ENCODE data around the gene HEATR3. TPM values are rescaled to one million over a fixed set of nuclear protein-coding genes. Genes with fewer than 3 reads are reported as not detected.

Gene HEATR3
- total and polyA plus RNA-seq, 2 of the 13 experiments (the other 11 are each of a cell fraction or from before 2014, with no cell fraction given), result 22.4 to 52.4 TPM

- intact Hi-C loops (cut with micrococcal nuclease; ENCODE audit: unreplicated experiment), result no loop called here
- no peak for TF ChIP-seq FOXA1 (IDR thresholded peaks at IDR 0.05)
- TF ChIP-seq FOXA1 (CRISPR knock-in tag; IDR thresholded peaks at IDR 0.05), result no peak
- TF ChIP-seq ZNF280D (CRISPR knock-in tag; IDR thresholded peaks at IDR 0.05), result peak; percentile 68; the same call in 1 of the 2 replicates
- no peaks in the 10 kb centered on the region for H3K79me2 ChIP-seq (ENCODE audit: insufficient read depth, low read length)
- no peak overlapping the region for H2AFZ ChIP-seq (ENCODE audit: low read length)
- POLR2A ChIA-PET, result no interaction called here
- 0 out of 5 replicates have a peak, but pooled peaks cover 0 to 2% of the 10 kb centered on the region in 2 experiments for H3K27me3 ChIP-seq (ENCODE audit: control insufficient read depth in 1 of 2, insufficient read depth in 2 of 2, low read length in 2 of 2)
- no peak for DNase-seq (ENCODE audit: low spot score)
- H3K4me1 ChIP-seq (ENCODE audit: insufficient read depth, low read length), result no peaks in the 10 kb centered on the region
- CTCF ChIA-PET (ENCODE audit: low intra/inter-chr PET ratio, low total read pairs), result no interaction called here
- BruUV-seq (replicated peaks), result no TSS peak
- ATAC-seq, result no peak
- H3K4me3 ChIP-seq (replicated peaks in 1 of 3; ENCODE audit: insufficient read depth in 1 of 3, low read depth in 2 of 3, low read length in 3 of 3), result no peak overlapping the region
- no peaks in the 10 kb centered on the region for H4K20me1 ChIP-seq (ENCODE audit: insufficient read depth, low read length)
- H3K4me2 ChIP-seq (ENCODE audit: low read depth, low read length), result no peak overlapping the region
- in situ Hi-C loops (cut with HindIII; ENCODE audit: extremely low pct_ligation_motif_present, low pct_unique_long_range_greater_than_20kb), result no loop called here
- no peak for FAIRE-seq
- no peak overlapping the region for H3K27ac ChIP-seq (ENCODE audit: extremely low read length, insufficient read depth, low read length)
- H3K9me3 ChIP-seq (ENCODE audit: low read length), result peaks cover 19% of the 10 kb centered on the region
- H3K9ac ChIP-seq (ENCODE audit: insufficient read depth, low read depth, low read length), result no peak overlapping the region
- H3K36me3 ChIP-seq (replicated peaks in 1 of 2; ENCODE audit: control insufficient read depth in 1 of 2, insufficient read depth in 2 of 2, low read length in 2 of 2), result no peaks in the 10 kb centered on the region
- WGBS (ENCODE audit: low lambda C conversion rate), result 53% methylated on average over 4 of the region's 4 CpGs
Measured at GRCh38 chr16:50056226-50056625, 9.5 kb upstream of the HEATR3 start.

- ChIA-PET POLR2A (no interaction called here), CTCF (ENCODE audit: low intra/inter-chr PET ratio, low total read pairs) (no interaction called here)
- Histone ChIP-seq H2AFZ (ENCODE audit: low read length) (no peak overlapping the region), H3K27me3 (ENCODE audit: control insufficient read depth in 1 of 2, insufficient read depth in 2 of 2, low read length in 2 of 2) (0 out of 5 replicates have a peak, but pooled peaks cover 0 to 2% of the 10 kb centered on the region in 2 experiments), H3K36me3 (replicated peaks in 1 of 2; ENCODE audit: control insufficient read depth in 1 of 2, insufficient read depth in 2 of 2, low read length in 2 of 2) (no peaks in the 10 kb centered on the region), H4K20me1 (ENCODE audit: insufficient read depth, low read length) (no peaks in the 10 kb centered on the region), H3K4me3 (replicated peaks in 1 of 3; ENCODE audit: insufficient read depth in 1 of 3, low read depth in 2 of 3, low read length in 3 of 3) (no peak overlapping the region), H3K9me3 (ENCODE audit: low read length) (peaks cover 19% of the 10 kb centered on the region), H3K4me1 (ENCODE audit: insufficient read depth, low read length) (no peaks in the 10 kb centered on the region), H3K4me2 (ENCODE audit: low read depth, low read length) (no peak overlapping the region), H3K27ac (ENCODE audit: extremely low read length, insufficient read depth, low read length) (no peak overlapping the region), H3K9ac (ENCODE audit: insufficient read depth, low read depth, low read length) (no peak overlapping the region), H3K79me2 (ENCODE audit: insufficient read depth, low read length) (no peaks in the 10 kb centered on the region)
- ATAC-seq (no peak), DNase-seq (ENCODE audit: low spot score) (no peak), FAIRE-seq (no peak)
- WGBS (ENCODE audit: low lambda C conversion rate), result 58% methylated on average over 15 of the region's 28 CpGs
- TF ChIP-seq NRL (CRISPR knock-in tag; IDR thresholded peaks at IDR 0.05; ENCODE audit: borderline replicate concordance), result 0 out of 2 replicates have a peak, but pooled peaks have one; percentile 15
- TF ChIP-seq ZNF546 (CRISPR knock-in tag; conservative IDR thresholded peaks at IDR 0.05), result no peak
- in situ Hi-C loops (cut with HindIII; ENCODE audit: extremely low pct_ligation_motif_present, low pct_unique_long_range_greater_than_20kb) (no loop called here), intact Hi-C loops (cut with micrococcal nuclease; ENCODE audit: unreplicated experiment) (no loop called here)
- no TSS peak for BruUV-seq (replicated peaks)
Measured at GRCh38 chr16:50058091-50058771, 7.5 kb upstream of the HEATR3 start.

Measured in HepG2 (cell line).